D721Med (cell line): ENCODE measurements around the gene PHACTR2.

Experiments used
- DNase-seq: peaks from one replicate; pipeline ENCODE4 v3.0.0; 2011; ENCODE audit warnings: low spot score; ENCODE audit not compliant: insufficient read length
- FAIRE-seq: peaks from 2 replicates; lab custom pipeline; 2011; peaks lifted over from hg19 to GRCh38; lab: Jason Lieb, UNC
- CTCF ChIP-seq: IDR thresholded peaks from 2 replicates; pipeline ENCODE4 v1.5.1; 2012; ENCODE audit warnings: mild to moderate bottlenecking, control low read depth; ENCODE audit not compliant: insufficient read depth; ENCODE audit errors: missing control alignments

The PHACTR2 gene

GRCh38 chr6:143742070-143742954 lies 64.5 kb downstream of the PHACTR2 start:
- FAIRE-seq (no peak), DNase-seq (no peak)
- TF ChIP-seq CTCF, result no peak

- TF ChIP-seq CTCF, result no peak
- no peak for FAIRE-seq
- no peak for DNase-seq
Measured at GRCh38 chr6:143742955-143743255, 65.1 kb downstream of the PHACTR2 start.

GRCh38 chr6:143743301-143744166 lies 65.8 kb downstream of the PHACTR2 start:
- TF ChIP-seq CTCF, result no peak
- DNase-seq (no peak), FAIRE-seq (no peak)

GRCh38 chr6:143744551-143745165 lies 66.9 kb downstream of the PHACTR2 start:
- DNase-seq (no peak), FAIRE-seq (no peak)
- no peak for TF ChIP-seq CTCF

- TF ChIP-seq CTCF, result no peak
- no peak for FAIRE-seq
- DNase-seq, result no peak
Measured at GRCh38 chr6:143745166-143746133, 67.7 kb downstream of the PHACTR2 start.
